IPS DF 4.7 (cell line): ENCODE measurements around the gene SHC2.
"Not testable (repeated sequence)": the region's sequence is repeated elsewhere in the genome, so short reads cannot be mapped to it uniquely, and the experiment has no call there.

ENCODE experiments used
- DNase-seq: peaks from one replicate; pipeline ENCODE4 v3.0.0-alpha.2; 2013; ENCODE audit warnings: low spot score; ENCODE audit errors: extremely low read depth

Gene SHC2

GRCh38 chr19:407511-408440 is 53.1 kb downstream of the SHC2 start:
- DNase-seq, result no peak

- no peak for DNase-seq
These were observed 53.8 kb downstream of the SHC2 start for GRCh38 chr19:406971-407510.

- no peak for DNase-seq
These were observed 54.6 kb downstream of the SHC2 start for GRCh38 chr19:406135-406781.

GRCh38 chr19:405121-405965 is 55.5 kb downstream of the SHC2 start:
- no peak for DNase-seq

- no peak for DNase-seq
These were observed 57.4 kb downstream of the SHC2 start for GRCh38 chr19:403221-404027.

- DNase-seq, result no peak
These were observed 58.0 kb downstream of the SHC2 start for GRCh38 chr19:402786-403185.

- DNase-seq, result no peak
These were observed 58.8 kb downstream of the SHC2 start for GRCh38 chr19:401866-402511.

- no peak for DNase-seq
These were observed 59.6 kb downstream of the SHC2 start for GRCh38 chr19:400976-401865.

GRCh38 chr19:399370-399769 is 61.5 kb downstream of the SHC2 start:
- DNase-seq, result no peak

- no peak for DNase-seq
These were observed 62.1 kb downstream of the SHC2 start for GRCh38 chr19:398719-399118.

- DNase-seq, result no peak
These were observed 62.7 kb downstream of the SHC2 start for GRCh38 chr19:397941-398706.

- DNase-seq, result no peak
These were observed 63.5 kb downstream of the SHC2 start for GRCh38 chr19:397321-397720.

- no peak for DNase-seq
These were observed 65.4 kb downstream of the SHC2 start for GRCh38 chr19:395467-395866.

- DNase-seq, result not testable (repeated sequence)
These were observed 66.0 kb downstream of the SHC2 start for GRCh38 chr19:394857-395256.

- DNase-seq, result not testable (repeated sequence)
These were observed 67.3 kb downstream of the SHC2 start for GRCh38 chr19:393560-393959.

GRCh38 chr19:392375-392970 is 68.4 kb downstream of the SHC2 start:
- DNase-seq, result no peak

GRCh38 chr19:391726-392374 is 69.0 kb downstream of the SHC2 start:
- no peak for DNase-seq

GRCh38 chr19:391207-391557 is 69.7 kb downstream of the SHC2 start:
- no peak for DNase-seq
